Stimulated activated CD8-positive, alpha-beta memory T cell treated with anti-CD3 and anti-CD28 coated beads, Interleukin-2, amount 100 ng/mL, for 48 hours (primary cell): ENCODE data around the gene DNAJC16.
A peak's percentile ranks its signal among the peaks of the same experiment; 100 is the strongest.
"Not testable (repeated sequence)": the region's sequence is repeated elsewhere in the genome, so short reads cannot be mapped to it uniquely, and the experiment has no call there.

ENCODE experiments used
- DNase-seq, 2 donors: peaks; one replicate each; pipeline ENCODE4 v3.0.0-alpha.2; 2020; ENCODE audit warnings: low read depth in 2 of 2

DNAJC16 gene

GRCh38 chr1:15507278-15507677 lies 19.4 kb upstream of the DNAJC16 start:
- no peak for DNase-seq

- no peak for DNase-seq
Observed at GRCh38 chr1:15508700-15509487, 17.8 kb upstream of the DNAJC16 start.

- DNase-seq, result no peak
Observed at GRCh38 chr1:15509586-15509985, 17.1 kb upstream of the DNAJC16 start.

GRCh38 chr1:15510611-15511405 lies 15.8 kb upstream of the DNAJC16 start:
- no peak for DNase-seq

GRCh38 chr1:15513192-15513591 lies 13.5 kb upstream of the DNAJC16 start:
- no peak for DNase-seq

GRCh38 chr1:15513919-15514318 lies 12.7 kb upstream of the DNAJC16 start:
- no peak for DNase-seq

- not testable (repeated sequence) for DNase-seq
Observed at GRCh38 chr1:15514557-15514956, 12.1 kb upstream of the DNAJC16 start.

GRCh38 chr1:15515022-15515663 lies 11.5 kb upstream of the DNAJC16 start:
- no peak for DNase-seq

- DNase-seq, result no peak
Observed at GRCh38 chr1:15519625-15520024, 7.0 kb upstream of the DNAJC16 start.

GRCh38 chr1:15521206-15521906 lies 5.3 kb upstream of the DNAJC16 start:
- DNase-seq, result not testable (repeated sequence)

GRCh38 chr1:15522551-15522950 lies 4.1 kb upstream of the DNAJC16 start:
- DNase-seq, result no peak

GRCh38 chr1:15523104-15524020 lies 3.3 kb upstream of the DNAJC16 start:
- DNase-seq, result no peak

GRCh38 chr1:15524021-15524282 lies 2.7 kb upstream of the DNAJC16 start, which contains the start of gene CASP9:
TSS of gene CASP9 (minus strand) at chr1:15524215. CDS start at chr1:15524200, 15 bp downstream.
- no peak for DNase-seq

GRCh38 chr1:15524283-15525049 lies 2.2 kb upstream of the DNAJC16 start:
- DNase-seq, result peak; percentile 99 to 100

- DNase-seq, result no peak
Observed at GRCh38 chr1:15525050-15526020, 1.3 kb upstream of the DNAJC16 start.

GRCh38 chr1:15526021-15526489 lies 593 bp upstream of the DNAJC16 start:
- no peak for DNase-seq

- DNase-seq, result no peak
Observed at GRCh38 chr1:15531003-15531402, 4.4 kb downstream of the DNAJC16 start.

GRCh38 chr1:15531682-15532081 lies 5.0 kb downstream of the DNAJC16 start:
- DNase-seq, result no peak

GRCh38 chr1:15538771-15539170 lies 12.1 kb downstream of the DNAJC16 start:
- DNase-seq, result no peak
